Measurements from ENCODE around the gene AURKAIP1.

AURKAIP1 gene

GRCh38 chr1:1376551-1377226 is 1.7 kb upstream of the AURKAIP1 start:
- TF ChIP-seq SNAI2 (CRISPR knock-in tag; IDR thresholded peaks at IDR 0.05) (no peak), CREB5 (CRISPR knock-in tag; IDR thresholded peaks at IDR 0.05; ENCODE audit: low read depth) (no peak), ZC3H10 (CRISPR knock-in tag; IDR thresholded peaks at IDR 0.05) (no peak), PATZ1 (CRISPR knock-in tag; IDR thresholded peaks at IDR 0.05; ENCODE audit: borderline replicate concordance) (no peak), RARB (CRISPR knock-in tag; IDR thresholded peaks at IDR 0.05) (no peak), ARNTL (CRISPR knock-in tag; IDR thresholded peaks at IDR 0.05; ENCODE audit: borderline replicate concordance, low read depth) (no peak), OSR1 (CRISPR knock-in tag; IDR thresholded peaks at IDR 0.05) (no peak), BACH2 (CRISPR knock-in tag; IDR thresholded peaks at IDR 0.05; ENCODE audit: borderline replicate concordance) (no peak), ZNF70 (CRISPR knock-in tag; IDR thresholded peaks at IDR 0.05) (no peak), TCF4 (CRISPR knock-in tag; IDR thresholded peaks at IDR 0.05; ENCODE audit: borderline replicate concordance) (no peak), ZNF8 (CRISPR knock-in tag; IDR thresholded peaks at IDR 0.05) (no peak), ISL1 (CRISPR knock-in tag; IDR thresholded peaks at IDR 0.05) (no peak), ZNF565 (CRISPR knock-in tag; conservative IDR thresholded peaks at IDR 0.05; ENCODE audit: low read depth) (no peak), CSDC2 (CRISPR knock-in tag; IDR thresholded peaks at IDR 0.05) (no peak), TOX (CRISPR knock-in tag; IDR thresholded peaks at IDR 0.05; ENCODE audit: borderline replicate concordance) (no peak)
- TF ChIP-seq, protein P1, sequence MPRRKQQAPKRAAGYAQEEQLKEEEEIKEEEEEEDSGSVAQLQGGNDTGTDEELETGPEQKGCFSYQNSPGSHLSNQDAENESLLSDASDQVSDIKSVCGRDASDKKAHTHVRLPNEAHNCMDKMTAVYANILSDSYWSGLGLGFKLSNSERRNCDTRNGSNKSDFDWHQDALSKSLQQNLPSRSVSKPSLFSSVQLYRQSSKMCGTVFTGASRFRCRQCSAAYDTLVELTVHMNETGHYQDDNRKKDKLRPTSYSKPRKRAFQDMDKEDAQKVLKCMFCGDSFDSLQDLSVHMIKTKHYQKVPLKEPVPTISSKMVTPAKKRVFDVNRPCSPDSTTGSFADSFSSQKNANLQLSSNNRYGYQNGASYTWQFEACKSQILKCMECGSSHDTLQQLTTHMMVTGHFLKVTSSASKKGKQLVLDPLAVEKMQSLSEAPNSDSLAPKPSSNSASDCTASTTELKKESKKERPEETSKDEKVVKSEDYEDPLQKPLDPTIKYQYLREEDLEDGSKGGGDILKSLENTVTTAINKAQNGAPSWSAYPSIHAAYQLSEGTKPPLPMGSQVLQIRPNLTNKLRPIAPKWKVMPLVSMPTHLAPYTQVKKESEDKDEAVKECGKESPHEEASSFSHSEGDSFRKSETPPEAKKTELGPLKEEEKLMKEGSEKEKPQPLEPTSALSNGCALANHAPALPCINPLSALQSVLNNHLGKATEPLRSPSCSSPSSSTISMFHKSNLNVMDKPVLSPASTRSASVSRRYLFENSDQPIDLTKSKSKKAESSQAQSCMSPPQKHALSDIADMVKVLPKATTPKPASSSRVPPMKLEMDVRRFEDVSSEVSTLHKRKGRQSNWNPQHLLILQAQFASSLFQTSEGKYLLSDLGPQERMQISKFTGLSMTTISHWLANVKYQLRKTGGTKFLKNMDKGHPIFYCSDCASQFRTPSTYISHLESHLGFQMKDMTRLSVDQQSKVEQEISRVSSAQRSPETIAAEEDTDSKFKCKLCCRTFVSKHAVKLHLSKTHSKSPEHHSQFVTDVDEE (CRISPR knock-in tag; IDR thresholded peaks at IDR 0.05) = no peak
- TF ChIP-seq, protein P2, sequence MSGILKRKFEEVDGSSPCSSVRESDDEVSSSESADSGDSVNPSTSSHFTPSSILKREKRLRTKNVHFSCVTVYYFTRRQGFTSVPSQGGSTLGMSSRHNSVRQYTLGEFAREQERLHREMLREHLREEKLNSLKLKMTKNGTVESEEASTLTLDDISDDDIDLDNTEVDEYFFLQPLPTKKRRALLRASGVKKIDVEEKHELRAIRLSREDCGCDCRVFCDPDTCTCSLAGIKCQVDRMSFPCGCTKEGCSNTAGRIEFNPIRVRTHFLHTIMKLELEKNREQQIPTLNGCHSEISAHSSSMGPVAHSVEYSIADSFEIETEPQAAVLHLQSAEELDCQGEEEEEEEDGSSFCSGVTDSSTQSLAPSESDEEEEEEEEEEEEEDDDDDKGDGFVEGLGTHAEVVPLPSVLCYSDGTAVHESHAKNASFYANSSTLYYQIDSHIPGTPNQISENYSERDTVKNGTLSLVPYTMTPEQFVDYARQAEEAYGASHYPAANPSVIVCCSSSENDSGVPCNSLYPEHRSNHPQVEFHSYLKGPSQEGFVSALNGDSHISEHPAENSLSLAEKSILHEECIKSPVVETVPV (CRISPR knock-in tag; IDR thresholded peaks at IDR 0.05) = no peak
- TF ChIP-seq, protein P3, sequence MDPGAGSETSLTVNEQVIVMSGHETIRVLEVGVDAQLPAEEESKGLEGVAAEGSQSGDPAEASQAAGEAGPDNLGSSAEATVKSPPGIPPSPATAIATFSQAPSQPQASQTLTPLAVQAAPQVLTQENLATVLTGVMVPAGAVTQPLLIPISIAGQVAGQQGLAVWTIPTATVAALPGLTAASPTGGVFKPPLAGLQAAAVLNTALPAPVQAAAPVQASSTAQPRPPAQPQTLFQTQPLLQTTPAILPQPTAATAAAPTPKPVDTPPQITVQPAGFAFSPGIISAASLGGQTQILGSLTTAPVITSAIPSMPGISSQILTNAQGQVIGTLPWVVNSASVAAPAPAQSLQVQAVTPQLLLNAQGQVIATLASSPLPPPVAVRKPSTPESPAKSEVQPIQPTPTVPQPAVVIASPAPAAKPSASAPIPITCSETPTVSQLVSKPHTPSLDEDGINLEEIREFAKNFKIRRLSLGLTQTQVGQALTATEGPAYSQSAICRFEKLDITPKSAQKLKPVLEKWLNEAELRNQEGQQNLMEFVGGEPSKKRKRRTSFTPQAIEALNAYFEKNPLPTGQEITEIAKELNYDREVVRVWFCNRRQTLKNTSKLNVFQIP (CRISPR knock-in tag; IDR thresholded peaks at IDR 0.05; ENCODE audit: borderline replicate concordance, low read depth) = no peak
- ATAC-seq = no peak

GRCh38 chr1:1374589-1374928 is 448 bp downstream of the AURKAIP1 start:
- peak; percentile 1; the same call in 2 of the 3 replicates for ATAC-seq
- TF ChIP-seq TCF4 (CRISPR knock-in tag; IDR thresholded peaks at IDR 0.05; ENCODE audit: borderline replicate concordance) = no peak
- TF ChIP-seq ZNF8 (CRISPR knock-in tag; IDR thresholded peaks at IDR 0.05) = no peak
- TF ChIP-seq TOX (CRISPR knock-in tag; IDR thresholded peaks at IDR 0.05; ENCODE audit: borderline replicate concordance) = no peak
- no peak for TF ChIP-seq GLIS3 (CRISPR knock-in tag; IDR thresholded peaks at IDR 0.05)
- no peak for TF ChIP-seq ARNTL (CRISPR knock-in tag; IDR thresholded peaks at IDR 0.05; ENCODE audit: borderline replicate concordance, low read depth)
- no peak for TF ChIP-seq CSDC2 (CRISPR knock-in tag; IDR thresholded peaks at IDR 0.05)
- TF ChIP-seq ISL1 (CRISPR knock-in tag; IDR thresholded peaks at IDR 0.05) = no peak
- no peak for TF ChIP-seq ZC3H10 (CRISPR knock-in tag; IDR thresholded peaks at IDR 0.05)
- TF ChIP-seq, protein P2 (CRISPR knock-in tag; IDR thresholded peaks at IDR 0.05) = no peak
- TF ChIP-seq OSR1 (CRISPR knock-in tag; IDR thresholded peaks at IDR 0.05) = no peak
- TF ChIP-seq, protein P3 (CRISPR knock-in tag; IDR thresholded peaks at IDR 0.05; ENCODE audit: borderline replicate concordance, low read depth) = no peak
- no peak for TF ChIP-seq CREB5 (CRISPR knock-in tag; IDR thresholded peaks at IDR 0.05; ENCODE audit: low read depth)
- no peak for TF ChIP-seq ZNF565 (CRISPR knock-in tag; conservative IDR thresholded peaks at IDR 0.05; ENCODE audit: low read depth)
- TF ChIP-seq ZFP3 (CRISPR knock-in tag; IDR thresholded peaks at IDR 0.05) = no peak
- TF ChIP-seq ZNF70 (CRISPR knock-in tag; IDR thresholded peaks at IDR 0.05) = no peak
- no peak for TF ChIP-seq PATZ1 (CRISPR knock-in tag; IDR thresholded peaks at IDR 0.05; ENCODE audit: borderline replicate concordance)
- no peak for TF ChIP-seq PPARA (CRISPR knock-in tag; IDR thresholded peaks at IDR 0.05; ENCODE audit: borderline replicate concordance)
- no peak for TF ChIP-seq BACH2 (CRISPR knock-in tag; IDR thresholded peaks at IDR 0.05; ENCODE audit: borderline replicate concordance)

Data from SK-N-SH treated with all-trans-retinoic acid at 6 μM for 48 hours (cell line).